Activated CD4-positive, CD25-positive, alpha-beta regulatory T cell treated with anti-CD3 and anti-CD28 coated beads, Interleukin-2, amount 50 U/mL, for 16 hours (primary cell): Measurements from ENCODE around the gene NOL7.

Source experiments
- DNase-seq: peaks from one replicate; pipeline ENCODE4 v3.0.0-alpha.2; 2020; ENCODE audit warnings: low read depth, low spot score

NOL7 gene

GRCh38 chr6:13597073-13597472 lies 18.1 kb upstream of the NOL7 start:
- no peak for DNase-seq

GRCh38 chr6:13600036-13600435 lies 15.1 kb upstream of the NOL7 start:
- DNase-seq: no peak

DNA sequence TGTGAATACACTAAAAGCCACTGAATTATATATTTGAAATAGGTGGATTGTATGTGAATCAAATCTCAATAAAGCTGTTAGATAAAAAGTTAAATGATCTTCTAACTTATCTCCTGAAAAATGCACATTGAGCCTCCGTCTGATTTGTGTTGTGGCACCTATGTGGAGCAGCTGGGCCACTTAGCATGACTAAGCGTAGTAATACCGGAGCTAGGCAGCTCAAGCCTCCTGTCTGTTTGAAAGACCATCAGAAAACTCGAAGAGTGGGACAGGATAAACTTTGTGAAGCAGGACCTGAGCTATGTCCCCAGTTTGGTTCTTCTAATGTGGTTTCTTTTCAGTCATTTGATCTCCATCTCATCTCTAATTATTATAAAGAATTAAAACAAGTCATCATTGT lies 11.0 kb upstream of the NOL7 start:
- no peak for DNase-seq

GRCh38 chr6:13604546-13605416 lies 10.4 kb upstream of the NOL7 start:
- DNase-seq: no peak

- no peak for DNase-seq
Observed at GRCh38 chr6:13605634-13606033, 9.5 kb upstream of the NOL7 start.

- no peak for DNase-seq
Observed at GRCh38 chr6:13611715-13612114, 3.4 kb upstream of the NOL7 start.

- no peak for DNase-seq
Observed at GRCh38 chr6:13613029-13613594, 2.0 kb upstream of the NOL7 start.

GRCh38 chr6:13614126-13614925 lies 809 bp upstream of the NOL7 start:
- DNase-seq: no peak

GRCh38 chr6:13615792-13616120 lies 621 bp downstream of the NOL7 start:
- DNase-seq: no peak

GRCh38 chr6:13617066-13617465 lies 1.9 kb downstream of the NOL7 start:
- DNase-seq: no peak

DNA sequence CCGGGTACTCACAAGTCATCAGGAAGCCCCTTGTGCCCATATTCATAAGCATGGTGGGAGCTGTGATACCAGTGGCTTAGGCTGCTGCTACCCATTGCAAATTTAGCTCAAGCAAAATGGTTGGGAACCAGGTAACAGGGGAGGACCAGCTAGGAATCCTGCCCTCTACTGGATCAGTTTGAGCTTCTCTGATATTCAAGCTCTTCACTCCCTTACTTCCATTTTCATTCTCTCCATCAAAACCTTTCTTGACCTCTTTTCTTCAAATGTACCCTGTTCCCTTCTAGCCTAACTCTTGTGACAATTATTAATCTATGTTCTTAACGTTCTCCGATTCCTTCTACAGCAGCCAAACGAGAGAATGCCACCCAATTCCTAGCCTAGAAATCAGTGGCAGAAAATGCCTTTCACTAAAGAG lies 9.7 kb downstream of the NOL7 start:
- DNase-seq: no peak

DNA sequence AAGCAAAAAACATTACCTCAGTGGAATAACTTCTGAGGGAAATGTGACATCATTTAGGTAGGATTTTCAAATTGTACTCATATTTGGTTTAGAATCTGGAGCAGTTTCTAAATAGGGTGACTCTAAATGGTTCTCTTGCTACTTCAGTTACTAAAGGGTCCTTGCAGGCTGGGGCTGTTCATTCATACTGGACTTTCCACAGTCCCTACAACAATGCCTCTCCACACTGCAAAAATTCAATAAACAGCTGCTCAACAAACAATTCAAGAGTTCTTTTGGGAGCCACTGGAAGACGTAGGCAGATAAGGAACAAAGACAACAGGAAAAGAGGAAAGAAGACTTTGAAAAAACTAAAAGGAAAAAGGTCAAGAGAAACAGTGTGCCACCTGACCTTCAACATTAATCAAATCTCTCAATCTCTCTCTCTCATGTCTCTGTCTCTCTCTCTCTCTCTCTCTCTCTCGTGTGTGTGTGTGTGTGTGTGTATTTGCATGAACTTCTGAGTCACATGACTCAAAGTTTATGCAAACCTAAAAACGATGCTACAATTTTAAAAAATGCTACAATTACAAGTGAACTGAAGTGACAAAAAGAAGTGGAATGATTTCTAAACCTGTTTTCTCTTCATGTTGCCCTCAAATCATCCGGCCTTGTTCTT lies 14.5 kb downstream of the NOL7 start:
- DNase-seq: no peak

DNA sequence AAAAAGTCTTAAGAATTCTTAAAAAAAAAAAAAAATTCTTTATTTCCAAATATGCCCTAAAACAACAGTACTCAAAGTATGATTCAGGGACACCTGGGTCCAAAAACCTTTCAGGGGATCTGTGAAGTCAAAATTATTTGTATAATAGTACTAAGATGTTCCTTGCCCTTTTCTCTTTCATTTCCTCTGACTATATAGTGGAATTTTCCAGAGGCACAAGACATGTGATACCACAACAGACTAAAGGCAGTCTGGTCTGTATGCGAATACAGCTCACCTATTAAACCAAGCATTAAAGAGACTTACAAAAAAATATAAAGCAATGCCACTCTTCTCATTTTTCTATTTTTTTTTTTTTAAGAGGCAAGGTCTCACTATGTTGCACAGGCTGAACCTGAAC lies 15.4 kb downstream of the NOL7 start:
- DNase-seq: no peak

GRCh38 chr6:13633343-13633742 lies 18.2 kb downstream of the NOL7 start:
- no peak for DNase-seq

GRCh38 chr6:13635948-13636658 lies 21.0 kb downstream of the NOL7 start:
- no peak for DNase-seq

- no peak for DNase-seq
Observed at GRCh38 chr6:13638014-13638413, 22.9 kb downstream of the NOL7 start.

GRCh38 chr6:13638626-13639025 lies 23.5 kb downstream of the NOL7 start:
- DNase-seq: no peak

- no peak for DNase-seq
Observed at GRCh38 chr6:13641315-13641714, 26.2 kb downstream of the NOL7 start.

- no peak for DNase-seq
Observed at GRCh38 chr6:13643125-13643524, 28.0 kb downstream of the NOL7 start.

DNA sequence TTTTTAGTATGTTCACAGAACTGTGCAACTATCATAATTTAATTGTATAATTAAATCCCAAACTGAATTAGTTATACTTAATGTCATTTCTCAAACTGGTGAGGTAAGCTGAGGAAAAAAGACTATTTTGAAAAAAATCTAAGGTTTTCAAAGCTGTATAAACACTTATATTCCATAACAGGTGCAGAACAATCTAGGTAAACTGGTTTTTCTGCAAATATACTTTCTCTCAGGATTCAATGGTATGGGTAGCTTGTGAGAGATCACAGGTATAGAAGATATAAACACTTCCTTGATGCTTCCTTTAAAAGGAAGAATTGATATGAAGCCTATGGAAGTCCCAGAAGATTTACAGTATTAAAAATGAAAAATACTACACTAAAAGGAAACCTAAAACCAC lies 33.7 kb downstream of the NOL7 start:
- DNase-seq: no peak

DNA sequence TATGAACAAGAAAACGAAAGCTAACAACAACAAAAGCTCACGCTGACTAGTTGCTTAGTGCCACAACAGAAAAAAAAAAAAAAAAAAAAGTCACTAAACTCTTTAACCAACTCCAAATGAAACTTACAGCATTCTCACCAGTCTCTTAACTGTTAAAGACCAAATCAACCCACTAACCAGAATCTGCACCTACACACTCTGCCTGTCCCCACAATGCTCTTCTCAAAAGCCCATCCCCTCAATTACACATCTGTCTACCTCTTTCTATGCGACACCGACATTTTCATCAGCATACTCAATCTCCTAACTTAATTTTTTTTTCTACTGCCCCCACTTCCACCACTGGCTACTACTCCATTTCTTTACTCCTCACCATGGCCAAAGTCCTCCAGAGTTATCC lies 34.3 kb downstream of the NOL7 start:
- no peak for DNase-seq

- no peak for DNase-seq
Observed at GRCh38 chr6:13653296-13653695, 38.2 kb downstream of the NOL7 start.
